Hepatocyte (in vitro differentiated cells): ENCODE results near the gene TMEFF2. TPM values are rescaled to one million over a fixed set of nuclear protein-coding genes. Genes with fewer than 3 reads are reported as not detected.
"Not testable (repeated sequence)": the region's sequence is repeated elsewhere in the genome, so short reads cannot be mapped to it uniquely, and the experiment has no call there.

Experiments used
- DNase-seq: peaks from one replicate; pipeline ENCODE4 v3.0.0-alpha.2; 2016; ENCODE audit warnings: low spot score
- H2AFZ ChIP-seq: fragments of 200-600 bp; sonication (generic); 2 replicates; pipeline ENCODE4 v1.6.0; 2016; ENCODE audit warnings: antibody characterized with exemption, mild to moderate bottlenecking
- H3K27ac ChIP-seq: fragments of 200-600 bp; sonication (generic); 2 replicates; pipeline ENCODE4 v1.5.1; 2016; ENCODE audit warnings: mild to moderate bottlenecking
- H3K27me3 ChIP-seq: fragments of 200-600 bp; sonication (generic); 2 replicates; pipeline ENCODE4 v1.6.1; 2016
- H3K36me3 ChIP-seq: fragments of 200-600 bp; sonication (generic); replicated peaks from 2 replicates; pipeline ENCODE4 v1.5.1; 2016; ENCODE audit warnings: low read depth; ENCODE audit not compliant: insufficient read depth
- H3K4me1 ChIP-seq: fragments of 200-600 bp; sonication (generic); 2 replicates; pipeline ENCODE4 v1.5.1; 2016; ENCODE audit warnings: mild to moderate bottlenecking, moderate library complexity; ENCODE audit not compliant: insufficient read depth
- H3K4me2 ChIP-seq: fragments of 200-600 bp; sonication (generic); 2 replicates; pipeline ENCODE4 v1.6.0; 2016
- H3K4me3 ChIP-seq: fragments of 200-600 bp; sonication (generic); 2 replicates; pipeline ENCODE4 v1.5.1; 2016; ENCODE audit warnings: mild to moderate bottlenecking
- H3K79me2 ChIP-seq: fragments of 200-600 bp; sonication (generic); 2 replicates; pipeline ENCODE4 v1.6.0; 2017; ENCODE audit warnings: mild to moderate bottlenecking
- H3K9me2 ChIP-seq: fragments of 200-600 bp; sonication (generic); replicated peaks from 2 replicates; pipeline ENCODE4 v1.6.0; 2017; ENCODE audit warnings: mild to moderate bottlenecking; ENCODE audit not compliant: insufficient read depth
- H3K9me3 ChIP-seq: fragments of 200-600 bp; sonication (generic); 2 replicates; pipeline ENCODE4 v1.5.1; 2016; ENCODE audit warnings: low read depth, mild to moderate bottlenecking
- H4K20me1 ChIP-seq: fragments of 200-600 bp; sonication (generic); 2 replicates; pipeline ENCODE4 v1.6.0; 2016; ENCODE audit warnings: mild to moderate bottlenecking; ENCODE audit not compliant: insufficient read depth, poor library complexity, severe bottlenecking
- CTCF ChIP-seq: fragments of 200-600 bp; sonication (generic); IDR thresholded peaks from 2 replicates; pipeline ENCODE4 v1.5.1; 2016; ENCODE audit warnings: antibody characterized with exemption, mild to moderate bottlenecking; ENCODE audit not compliant: poor library complexity
- EZH2 ChIP-seq: fragments of 200-600 bp; sonication (generic); IDR thresholded peaks from 2 replicates; pipeline ENCODE4 v1.6.1; 2016; ENCODE audit warnings: antibody characterized with exemption, mild to moderate bottlenecking, borderline replicate concordance
- EZH2phosphoT487 ChIP-seq: fragments of 200-600 bp; sonication (generic); IDR thresholded peaks from one replicate; pipeline ENCODE4 v1.6.1; 2018; ENCODE audit warnings: antibody characterized with exemption, mild to moderate bottlenecking, low read depth, moderate library complexity; ENCODE audit not compliant: unreplicated experiment, severe bottlenecking
- WGBS: methylation state at CpG from one replicate; pipeline ENCODE4 v1.1.6; 2016; ENCODE audit warnings: low lambda C conversion rate; ENCODE audit errors: missing lambda C conversion rate; 5-methylcytosine and 5-hydroxymethylcytosine counted together
- polyA plus RNA-seq: library from polyadenylated mRNA; unstranded; fragments of >200 nt; fragmentation: Nextera tagmentation; extraction: Ambion mirVana; gene quantifications from 2 replicates; pipeline ENCODE4 v1.2.1, GENCODE V29; 2016
- total RNA-seq: library from RNA; depleted of rRNA; stranded (reverse); fragments of >200 nt; gene quantifications from 2 replicates; pipeline ENCODE4 v1.2.3, GENCODE V29; 2014

TMEFF2 gene
- total and polyA plus RNA-seq, 2 experiments from 2014 or later = 0.43 to 1.8 TPM

- H3K27ac ChIP-seq = no peak overlapping the region
- H3K36me3 ChIP-seq = no peaks in the 10 kb centered on the region
- H2AFZ ChIP-seq = no peak overlapping the region
- no peak for TF ChIP-seq CTCF
- TF ChIP-seq EZH2 = no peak
- no peak for TF ChIP-seq EZH2phosphoT487
- no peaks in the 10 kb centered on the region for H3K9me3 ChIP-seq
- H3K79me2 ChIP-seq = no peaks in the 10 kb centered on the region
- H4K20me1 ChIP-seq = no peaks in the 10 kb centered on the region
- H3K4me2 ChIP-seq = no peak overlapping the region
- H3K4me3 ChIP-seq = no peak overlapping the region
- no peaks in the 10 kb centered on the region for H3K4me1 ChIP-seq
- WGBS = 50% methylated on average over 2 of the region's 2 CpGs
- DNase-seq = no peak
- no peaks in the 10 kb centered on the region for H3K27me3 ChIP-seq
- H3K9me2 ChIP-seq = no peaks in the 10 kb centered on the region
Observed at GRCh38 chr2:192117705-192118104, 77.0 kb downstream of the TMEFF2 start.

- not testable (repeated sequence) for H4K20me1 ChIP-seq, H3K4me1 ChIP-seq, DNase-seq, H3K9me2 ChIP-seq, H2AFZ ChIP-seq, H3K79me2 ChIP-seq, H3K9me3 ChIP-seq, H3K36me3 ChIP-seq, H3K27me3 ChIP-seq, H3K27ac ChIP-seq, H3K4me3 ChIP-seq, H3K4me2 ChIP-seq
- 67% methylated on average over 2 of the region's 2 CpGs for WGBS
Observed at GRCh38 chr2:192111536-192111935, 83.2 kb downstream of the TMEFF2 start.

- Histone ChIP-seq H3K27me3 (no peaks in the 10 kb centered on the region), H3K9me2 (no peaks in the 10 kb centered on the region), H3K4me1 (no peaks in the 10 kb centered on the region), H3K4me2 (no peak overlapping the region), H4K20me1 (no peaks in the 10 kb centered on the region), H3K27ac (no peak overlapping the region), H2AFZ (no peak overlapping the region), H3K9me3 (no peaks in the 10 kb centered on the region), H3K79me2 (no peaks in the 10 kb centered on the region), H3K4me3 (no peak overlapping the region), H3K36me3 (no peaks in the 10 kb centered on the region)
- TF ChIP-seq EZH2phosphoT487 (no peak), EZH2 (no peak), CTCF (no peak)
- no peak for DNase-seq
Observed at GRCh38 chr2:192099742-192100141, 95.0 kb downstream of the TMEFF2 start.

GRCh38 chr2:192098814-192099491, 95.8 kb downstream of the TMEFF2 start:
- TF ChIP-seq CTCF (no peak), EZH2 (no peak), EZH2phosphoT487 (no peak)
- Histone ChIP-seq H3K9me2 (no peaks in the 10 kb centered on the region), H3K27me3 (no peaks in the 10 kb centered on the region), H3K27ac (no peak overlapping the region), H3K9me3 (no peaks in the 10 kb centered on the region), H4K20me1 (no peaks in the 10 kb centered on the region), H3K4me3 (no peak overlapping the region), H3K4me2 (no peak overlapping the region), H3K4me1 (no peaks in the 10 kb centered on the region), H3K79me2 (no peaks in the 10 kb centered on the region), H3K36me3 (no peaks in the 10 kb centered on the region), H2AFZ (no peak overlapping the region)
- WGBS = 96% methylated on average over 2 of the region's 2 CpGs
- no peak for DNase-seq
